DOHH2 (cell line): ENCODE data around the gene ZNF502.

Experiments
- CTCF ChIP-seq: fragments of 200-600 bp; sonication (generic); IDR thresholded peaks from one replicate; pipeline ENCODE4 v1.5.1; 2014; ENCODE audit warnings: antibody characterized with exemption, mild to moderate bottlenecking, low read depth, low read length; ENCODE audit not compliant: poor library complexity, severe bottlenecking
- EZH2phosphoT487 ChIP-seq: fragments of 200-600 bp; sonication (generic); IDR thresholded peaks from 2 replicates; pipeline ENCODE4 v1.6.1; 2017; ENCODE audit warnings: borderline replicate concordance, mild to moderate bottlenecking, antibody characterized with exemption, low read length, moderate library complexity, mixed read lengths

GRCh38 chr3:44771424-44772098 is 59.1 kb downstream of the ZNF502 start:
- TF ChIP-seq CTCF (no peak), EZH2phosphoT487 (no peak)
